ENCODE results near the gene NDUFV2. TPM values are rescaled to one million over a fixed set of nuclear protein-coding genes. Genes with fewer than 3 reads are reported as not detected.

The NDUFV2 gene
- polyA plus RNA-seq, 3 donors from 2014 or later: 88.7 to 155 (median 115) TPM

DNA sequence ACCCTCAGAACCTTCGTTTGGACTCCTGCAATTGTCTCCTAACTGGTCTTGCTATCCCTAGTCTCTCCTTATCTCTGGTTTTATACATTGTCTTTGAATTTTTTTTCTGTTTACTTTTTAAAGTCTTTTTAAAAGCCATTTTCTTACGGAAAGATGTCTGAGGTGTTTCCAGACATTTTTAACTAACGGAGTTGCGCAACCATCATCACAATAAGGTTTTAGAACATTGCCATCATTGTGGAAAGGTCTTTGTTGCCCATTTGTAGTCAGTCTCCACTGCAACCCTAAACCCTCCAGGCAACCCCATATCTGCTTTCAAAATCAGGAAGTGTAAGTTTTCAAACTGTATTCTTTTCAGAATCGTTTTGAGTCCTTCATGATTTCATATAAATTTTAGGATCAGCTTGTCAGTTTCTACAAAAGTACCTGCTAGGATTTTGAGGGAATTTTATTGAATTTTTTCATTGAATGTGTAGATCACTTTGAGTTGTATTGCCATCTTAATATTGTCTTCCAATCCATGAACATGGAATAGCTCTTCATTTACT, 80.4 kb downstream of the NDUFV2 start:
- H3K27me3 Mint-ChIP-seq (ENCODE audit: low read depth in 3 of 3): peaks cover 0 to 4% (median 0%) of the 10 kb centered on the region in 3 donors
- DNase-seq: no peak
- H3K27ac Mint-ChIP-seq: peak overlapping the region in 3 of 6 donors; percentile 30 to 71 (median 32)
- H3K4me1 Mint-ChIP-seq: peaks cover 55 to 80% of the 10 kb centered on the region in 2 donors
- H3K36me3 Mint-ChIP-seq: peaks cover 3 to 17% (median 10%) of the 10 kb centered on the region in 3 donors
- H3K4me3 Mint-ChIP-seq: no peak overlapping the region
- no peaks in the 10 kb centered on the region for H3K9me3 Mint-ChIP-seq

Other genes with a start within 250 kb of the NDUFV2 start
- 10 to 100 TPM in 2 of 3 donors, 1 to 10 TPM in 1; 8.8 to 69.7 (median 35.7) TPM for gene ANKRD12, start 34.1 kb downstream of the NDUFV2 start, polyA plus RNA-seq
- gene TWSG1, start 232.1 kb downstream of the NDUFV2 start, polyA plus RNA-seq: 1 to 10 TPM; 5.1 to 5.3 (median 5.3) TPM